Activated naive CD8-positive, alpha-beta T cell treated with anti-CD3 and anti-CD28 coated beads for 36 hours (primary cell): ENCODE measurements around the gene HOXB6. TPM values are rescaled to one million over a fixed set of nuclear protein-coding genes. Genes with fewer than 3 reads are reported as not detected.

ENCODE experiments used
- DNase-seq: peaks from one replicate; pipeline ENCODE4 v3.0.0; 2021
- H3K27ac Mint-ChIP-seq: one replicate; pipeline ENCODE4 v1.8.0; 2022; ENCODE audit warnings: mild to moderate bottlenecking, moderate library complexity, mixed read lengths
- H3K27me3 Mint-ChIP-seq: one replicate; pipeline ENCODE4 v1.8.0; 2022; ENCODE audit warnings: mild to moderate bottlenecking, mixed read lengths
- H3K36me3 Mint-ChIP-seq: one replicate; pipeline ENCODE4 v1.8.0; 2021; ENCODE audit warnings: mild to moderate bottlenecking, mixed read lengths
- H3K4me1 Mint-ChIP-seq: one replicate; pipeline ENCODE4 v1.8.0; 2021; ENCODE audit warnings: mixed read lengths
- H3K4me3 Mint-ChIP-seq: one replicate; pipeline ENCODE4 v1.8.0; 2022; ENCODE audit warnings: mild to moderate bottlenecking, moderate library complexity, mixed read lengths
- H3K9me3 Mint-ChIP-seq: one replicate; pipeline ENCODE4 v1.8.0; 2022; ENCODE audit warnings: mixed read lengths
- total RNA-seq, 2 experiments: library from RNA; stranded (reverse); gene quantifications; one replicate each; pipeline ENCODE4 v1.2.3, GENCODE V29; 2021

HOXB6 gene
- total RNA-seq, 2 experiments from 2014 or later: not detected

- Mint-ChIP-seq H3K27ac (no peak overlapping the region), H3K4me1 (peaks cover 12% of the 10 kb centered on the region), H3K9me3 (no peaks in the 10 kb centered on the region), H3K4me3 (no peak overlapping the region), H3K36me3 (no peaks in the 10 kb centered on the region), H3K27me3 (peaks cover 91% of the 10 kb centered on the region)
- no peak for DNase-seq
These were observed 24.0 kb upstream of the HOXB6 start for GRCh38 chr17:48628649-48629410.

- no peak overlapping the region for H3K4me3 Mint-ChIP-seq
- H3K4me1 Mint-ChIP-seq: peaks cover 12% of the 10 kb centered on the region
- H3K36me3 Mint-ChIP-seq: no peaks in the 10 kb centered on the region
- no peak overlapping the region for H3K27ac Mint-ChIP-seq
- DNase-seq: no peak
- H3K27me3 Mint-ChIP-seq: peaks cover 93% of the 10 kb centered on the region
- no peaks in the 10 kb centered on the region for H3K9me3 Mint-ChIP-seq
These were observed 23.1 kb upstream of the HOXB6 start for GRCh38 chr17:48627623-48628521.

- Mint-ChIP-seq H3K27ac (peak overlapping the region; percentile 22), H3K9me3 (no peaks in the 10 kb centered on the region)
- no peak for DNase-seq
These were observed 22.4 kb upstream of the HOXB6 start for GRCh38 chr17:48627118-48627597.

GRCh38 chr17:48626245-48627117 lies 21.7 kb upstream of the HOXB6 start, which contains the start of gene HOXB9:
HOXB9 (minus strand) TSS chr17:48626358; CDS start chr17:48626269, 89 bp downstream.
- Mint-ChIP-seq H3K9me3 (no peaks in the 10 kb centered on the region), H3K27me3 (peaks cover 92% of the 10 kb centered on the region), H3K4me3 (peak within 1 kb of the TSS; percentile 91), H3K36me3 (no peaks in the 10 kb centered on the region), H3K4me1 (peaks cover 8% of the 10 kb centered on the region), H3K27ac (peak within 1 kb of the TSS; percentile 92)
- DNase-seq: peak; percentile 74

More at GRCh38 chr17:48627118-48627597, 22.4 kb upstream of the HOXB6 start:
- Mint-ChIP-seq H3K27me3 (peaks cover 93% of the 10 kb centered on the region), H3K4me1 (peaks cover 8% of the 10 kb centered on the region), H3K36me3 (no peaks in the 10 kb centered on the region), H3K4me3 (peak overlapping the region; percentile 91)

GRCh38 chr17:48625495-48626244 lies 20.9 kb upstream of the HOXB6 start:
- H3K4me1 Mint-ChIP-seq: peaks cover 8% of the 10 kb centered on the region
- peak overlapping the region; percentile 42 for H3K27ac Mint-ChIP-seq
- H3K9me3 Mint-ChIP-seq: no peaks in the 10 kb centered on the region
- H3K4me3 Mint-ChIP-seq: peak overlapping the region; percentile 91
- DNase-seq: peak; percentile 61
- H3K27me3 Mint-ChIP-seq: peaks cover 92% of the 10 kb centered on the region
- H3K36me3 Mint-ChIP-seq: no peaks in the 10 kb centered on the region

- DNase-seq: no peak
- H3K4me1 Mint-ChIP-seq: peaks cover 8% of the 10 kb centered on the region
- no peak overlapping the region for H3K27ac Mint-ChIP-seq
- H3K27me3 Mint-ChIP-seq: peaks cover 92% of the 10 kb centered on the region
- peak overlapping the region; percentile 91 for H3K4me3 Mint-ChIP-seq
- H3K9me3 Mint-ChIP-seq: no peaks in the 10 kb centered on the region
- H3K36me3 Mint-ChIP-seq: no peaks in the 10 kb centered on the region
These were observed 20.0 kb upstream of the HOXB6 start for GRCh38 chr17:48624544-48625494.

- Mint-ChIP-seq H3K9me3 (no peaks in the 10 kb centered on the region), H3K27me3 (peaks cover 92% of the 10 kb centered on the region), H3K27ac (no peak overlapping the region), H3K4me1 (peaks cover 12% of the 10 kb centered on the region), H3K36me3 (no peaks in the 10 kb centered on the region), H3K4me3 (peak overlapping the region; percentile 37)
- no peak for DNase-seq
These were observed 19.3 kb upstream of the HOXB6 start for GRCh38 chr17:48624118-48624517.

- peaks cover 15% of the 10 kb centered on the region for H3K4me1 Mint-ChIP-seq
- H3K4me3 Mint-ChIP-seq: no peak overlapping the region
- no peak overlapping the region for H3K27ac Mint-ChIP-seq
- peaks cover 92% of the 10 kb centered on the region for H3K27me3 Mint-ChIP-seq
- no peaks in the 10 kb centered on the region for H3K9me3 Mint-ChIP-seq
- DNase-seq: no peak
- no peaks in the 10 kb centered on the region for H3K36me3 Mint-ChIP-seq
These were observed 18.8 kb upstream of the HOXB6 start for GRCh38 chr17:48623583-48623982.

- no peak for DNase-seq
- Mint-ChIP-seq H3K27me3 (peaks cover 92% of the 10 kb centered on the region), H3K9me3 (no peaks in the 10 kb centered on the region), H3K4me3 (no peak overlapping the region), H3K36me3 (no peaks in the 10 kb centered on the region), H3K4me1 (peaks cover 20% of the 10 kb centered on the region), H3K27ac (no peak overlapping the region)
These were observed 18.1 kb upstream of the HOXB6 start for GRCh38 chr17:48622857-48623256.

GRCh38 chr17:48621410-48622392 lies 16.9 kb upstream of the HOXB6 start:
- peaks cover 20% of the 10 kb centered on the region for H3K4me1 Mint-ChIP-seq
- no peak overlapping the region for H3K27ac Mint-ChIP-seq
- H3K9me3 Mint-ChIP-seq: no peaks in the 10 kb centered on the region
- no peaks in the 10 kb centered on the region for H3K36me3 Mint-ChIP-seq
- no peak for DNase-seq
- no peak overlapping the region for H3K4me3 Mint-ChIP-seq
- peaks cover 92% of the 10 kb centered on the region for H3K27me3 Mint-ChIP-seq

GRCh38 chr17:48620461-48621139 lies 15.8 kb upstream of the HOXB6 start:
- peaks cover 93% of the 10 kb centered on the region for H3K27me3 Mint-ChIP-seq
- DNase-seq: no peak
- no peak overlapping the region for H3K4me3 Mint-ChIP-seq

More at GRCh38 chr17:48620461-48621139, 15.8 kb upstream of the HOXB6 start:
- H3K27ac Mint-ChIP-seq: no peak overlapping the region
- H3K9me3 Mint-ChIP-seq: no peaks in the 10 kb centered on the region
- no peaks in the 10 kb centered on the region for H3K36me3 Mint-ChIP-seq
- H3K4me1 Mint-ChIP-seq: peaks cover 19% of the 10 kb centered on the region
